H1 (cell line): ENCODE measurements around the gene EPN3. TPM values are rescaled to one million over a fixed set of nuclear protein-coding genes. Genes with fewer than 3 reads are reported as not detected.

Experiments used
- CTCF ChIA-PET: fragments of 300-600 bp; sonication (Branson Sonifier 250); formaldehyde crosslinking; loops from one replicate; lab custom pipeline; 2021; ENCODE audit not compliant: partially characterized antibody; lab: Charles Lee
- POLR2A ChIA-PET: fragments of 300-600 bp; sonication (Branson Sonifier 250); formaldehyde crosslinking; loops from one replicate; lab custom pipeline; 2021; ENCODE audit warnings: inconsistent platforms; ENCODE audit not compliant: partially characterized antibody; lab: Charles Lee
- DNase-seq, 2 experiments: peaks; one replicate each; pipeline versions ENCODE4 v3.0.0 to v3.0.0-alpha.2; 2010 to 2022; ENCODE audit warnings: low spot score in 2 of 2, low read depth in 1 of 2, mixed read lengths in 1 of 2
- FAIRE-seq: peaks from 2 replicates; lab custom pipeline; 2011; peaks lifted over from hg19 to GRCh38; lab: Jason Lieb, UNC
- H2AFZ ChIP-seq: 2 replicates; pipeline ENCODE4 v1.8.1; 2012; ENCODE audit warnings: low read length, inconsistent platforms
- H2AK5ac ChIP-seq: 2 replicates; pipeline ENCODE4 v1.6.1; 2013; ENCODE audit warnings: low read depth, low read length
- H2BK120ac ChIP-seq: replicated peaks from 2 replicates; pipeline ENCODE3; 2013; ENCODE audit warnings: low read depth, low read length, inconsistent platforms
- H2BK12ac ChIP-seq: 2 replicates; pipeline ENCODE4 v1.6.1; 2013; ENCODE audit warnings: low read depth, low read length
- H2BK15ac ChIP-seq: 2 replicates; pipeline ENCODE4 v1.6.1; 2013; ENCODE audit warnings: low read length
- H2BK20ac ChIP-seq: 2 replicates; pipeline ENCODE4 v1.6.1; 2013; ENCODE audit warnings: low read length
- H2BK5ac ChIP-seq: 2 replicates; pipeline ENCODE4 v1.6.1; 2013; ENCODE audit warnings: low read depth, low read length
- H3K14ac ChIP-seq: 2 replicates; pipeline ENCODE4 v1.6.1; 2013; ENCODE audit warnings: inconsistent platforms; ENCODE audit not compliant: insufficient read length
- H3K18ac ChIP-seq: 2 replicates; pipeline ENCODE4 v1.6.1; 2013; ENCODE audit warnings: low read length; ENCODE audit errors: extremely low read depth
- H3K23ac ChIP-seq: 2 replicates; pipeline ENCODE4 v1.6.1; 2013; ENCODE audit warnings: inconsistent platforms; ENCODE audit not compliant: insufficient read length
- H3K23me2 ChIP-seq: 2 replicates; pipeline ENCODE4 v1.6.1; 2013; ENCODE audit warnings: low read depth, low read length
- H3K27ac ChIP-seq: 2 replicates; pipeline ENCODE4 v1.6.1; 2011; ENCODE audit warnings: low read depth, low read length, inconsistent platforms
- H3K27me3 ChIP-seq, 4 experiments: replicated peaks in 1 of 4; 1 replicate in 1 of 4; 2 replicates in 3 of 4; pipeline versions ENCODE4 v1.6.1 to v1.8.1; 2011 to 2013; ENCODE audit warnings: low read length in 3 of 4, mild to moderate bottlenecking in 3 of 4, inconsistent platforms in 2 of 4, mixed read lengths in 2 of 4, moderate library complexity in 1 of 4; ENCODE audit not compliant: control insufficient read depth in 3 of 4, insufficient read depth in 3 of 4; ENCODE audit errors: extremely low read depth in 1 of 4
- H3K36me3 ChIP-seq, 4 experiments: 2 replicates each; pipeline versions ENCODE4 v1.6.1 to v1.8.1; 2011 to 2013; ENCODE audit warnings: mild to moderate bottlenecking in 4 of 4, low read length in 3 of 4, moderate library complexity in 2 of 4, control low read depth in 1 of 4, inconsistent platforms in 1 of 4; ENCODE audit not compliant: insufficient read depth in 4 of 4, control insufficient read depth in 2 of 4
- H3K4ac ChIP-seq: replicated peaks from 2 replicates; pipeline ENCODE3; 2013; ENCODE audit warnings: low read length, low read depth, mixed read lengths, inconsistent platforms; ENCODE audit not compliant: insufficient read length
- H3K4me1 ChIP-seq, 4 experiments: replicated peaks in 1 of 4; 1 replicate in 1 of 4; 2 replicates in 3 of 4; pipeline versions ENCODE4 v1.6.1 to v1.8.1; 2011 to 2013; ENCODE audit warnings: low read length in 3 of 4, inconsistent platforms in 2 of 4, mixed read lengths in 1 of 4; ENCODE audit not compliant: insufficient read depth in 4 of 4, control insufficient read depth in 3 of 4
- H3K4me2 ChIP-seq, 2 experiments: 2 replicates each; pipeline versions ENCODE4 v1.6.1 to v1.8.1; 2011 to 2013; ENCODE audit warnings: low read depth in 2 of 2, low read length in 2 of 2, control low read depth in 1 of 2, inconsistent platforms in 1 of 2, mild to moderate bottlenecking in 1 of 2; ENCODE audit not compliant: insufficient read depth in 1 of 2
- H3K4me3 ChIP-seq, 4 experiments: fragments of 200-600, 300-600 bp in 1 of 4; sonication (generic), shearing (Covaris generic), sonication (Bioruptor Twin) in 1 of 4; 2 replicates each; pipeline versions ENCODE4 v1.5.1 to v1.8.1; 2011 to 2016; ENCODE audit warnings: low read length in 4 of 4, low read depth in 3 of 4, control low read depth in 2 of 4, inconsistent platforms in 2 of 4, mild to moderate bottlenecking in 2 of 4, mixed read lengths in 1 of 4, moderate library complexity in 1 of 4; ENCODE audit not compliant: insufficient read depth in 2 of 4; ENCODE audit errors: extremely low read depth in 1 of 4
- H3K56ac ChIP-seq: replicated peaks from 2 replicates; pipeline ENCODE3; 2013; ENCODE audit warnings: low read depth, mild to moderate bottlenecking, mixed read lengths, low read length, inconsistent platforms; ENCODE audit not compliant: insufficient read length
- H3K79me1 ChIP-seq: 2 replicates; pipeline ENCODE4 v1.6.1; 2013; ENCODE audit warnings: low read depth, low read length, control low read depth
- H3K79me2 ChIP-seq, 2 experiments: 2 replicates each; pipeline versions ENCODE4 v1.6.1 to v1.8.1; 2012 to 2013; ENCODE audit warnings: low read length in 2 of 2, mild to moderate bottlenecking in 2 of 2, inconsistent platforms in 1 of 2; ENCODE audit not compliant: insufficient read depth in 2 of 2, control insufficient read depth in 1 of 2
- H3K9ac ChIP-seq, 4 experiments: replicated peaks in 1 of 4; 1 replicate in 1 of 4; 2 replicates in 3 of 4; pipeline versions ENCODE4 v1.6.1 to v1.8.1; 2011 to 2013; ENCODE audit warnings: low read depth in 3 of 4, low read length in 3 of 4, control low read depth in 2 of 4, mild to moderate bottlenecking in 2 of 4, moderate library complexity in 2 of 4, inconsistent platforms in 1 of 4; ENCODE audit errors: extremely low read depth in 1 of 4
- H3K9me3 ChIP-seq, 2 experiments: 2 replicates each; pipeline versions ENCODE4 v1.6.1 to v1.8.1; 2012 to 2013; ENCODE audit warnings: mild to moderate bottlenecking in 2 of 2, moderate library complexity in 2 of 2, control low read depth in 1 of 2, inconsistent platforms in 1 of 2, low read depth in 1 of 2, low read length in 1 of 2, mixed read lengths in 1 of 2; ENCODE audit not compliant: insufficient read depth in 2 of 2
- H4K20me1 ChIP-seq, 2 experiments: replicated peaks in 1 of 2; 2 replicates each; pipeline versions ENCODE3 to v1.8.1; 2011 to 2013; ENCODE audit warnings: inconsistent platforms in 2 of 2, low read length in 2 of 2, mild to moderate bottlenecking in 1 of 2; ENCODE audit not compliant: insufficient read depth in 2 of 2, control insufficient read depth in 1 of 2
- H4K5ac ChIP-seq: 2 replicates; pipeline ENCODE4 v1.6.1; 2013; ENCODE audit warnings: low read length, low read depth, mixed read lengths, inconsistent platforms; ENCODE audit not compliant: insufficient read length
- H4K8ac ChIP-seq: 2 replicates; pipeline ENCODE4 v1.8.0; 2013; ENCODE audit warnings: mild to moderate bottlenecking, moderate library complexity, low read length, inconsistent platforms; ENCODE audit not compliant: insufficient read depth; ENCODE audit errors: extremely low read depth
- H4K91ac ChIP-seq: replicated peaks from 2 replicates; pipeline ENCODE3; 2013; ENCODE audit warnings: low read length, mixed read lengths, inconsistent platforms; ENCODE audit not compliant: insufficient read length
- ASH2L ChIP-seq: fragments of 200-600, 300-600 bp; sonication (generic); IDR thresholded peaks from one replicate; pipeline ENCODE4 v1.7.1; 2017; ENCODE audit warnings: low read length
- CEBPB ChIP-seq: IDR thresholded peaks from 2 replicates; pipeline ENCODE4 v1.6.1; 2012; ENCODE audit warnings: low read depth, low read length
- CREB1 ChIP-seq: IDR thresholded peaks from 2 replicates; pipeline ENCODE4 v1.6.1; 2012; ENCODE audit warnings: inconsistent platforms
- EGR1 ChIP-seq: IDR thresholded peaks from 2 replicates; pipeline ENCODE4 v1.6.1; 2011; ENCODE audit warnings: low read depth, low read length, borderline replicate concordance
- GABPA ChIP-seq: IDR thresholded peaks from 2 replicates; pipeline ENCODE4 v1.6.1; 2011; ENCODE audit warnings: mild to moderate bottlenecking, low read length, moderate library complexity, borderline replicate concordance; ENCODE audit not compliant: insufficient read depth
- HDAC6 ChIP-seq: IDR thresholded peaks from one replicate; pipeline ENCODE4 v1.7.1; 2012; ENCODE audit warnings: low read depth, mild to moderate bottlenecking, inconsistent platforms, low read length, moderate library complexity
- JUN ChIP-seq: IDR thresholded peaks from 2 replicates; pipeline ENCODE4 v1.6.1; 2011; ENCODE audit warnings: low read depth, mild to moderate bottlenecking, improper control_type of control experiment, low read length
- KDM1A ChIP-seq: fragments of 200-600, 300-600 bp; sonication (generic); IDR thresholded peaks from 2 replicates; pipeline ENCODE4 v1.7.1; 2016; ENCODE audit warnings: mild to moderate bottlenecking, low read length, borderline replicate concordance
- MAX ChIP-seq: IDR thresholded peaks from 2 replicates; pipeline ENCODE4 v1.6.1; 2012; ENCODE audit warnings: inconsistent platforms
- PHF8 ChIP-seq: fragments of 200-600 bp; sonication (generic); conservative IDR thresholded peaks from 2 replicates; pipeline ENCODE4 v1.7.1; 2012; ENCODE audit warnings: low read depth, mild to moderate bottlenecking, inconsistent platforms, low read length, moderate library complexity
- SP4 ChIP-seq: IDR thresholded peaks from 2 replicates; pipeline ENCODE4 v1.6.1; 2012; ENCODE audit warnings: low read length, inconsistent platforms
- WGBS, 2 experiments: shearing (Covaris generic) in 1 of 2; methylation state at CpG; one replicate each; pipeline versions ENCODE4 v1.1.6 to v1.1.7; 2013 to 2015; ENCODE audit warnings: low lambda C conversion rate in 2 of 2, mixed read lengths in 2 of 2, inconsistent platforms in 1 of 2, low coverage in 1 of 2, missing lambda C conversion rate in 1 of 2; ENCODE audit not compliant: insufficient replicate concordance in 2 of 2, insufficient coverage in 1 of 2, insufficient read length in 1 of 2; ENCODE audit errors: extremely low coverage in 1 of 2, missing lambda C conversion rate in 1 of 2; 5-methylcytosine and 5-hydroxymethylcytosine counted together
- polyA plus RNA-seq, 7 experiments: library from polyadenylated mRNA; depleted of rRNA in 3 of 7; stranded (reverse) in 5 of 7; unstranded in 2 of 7; fragments of >200 nt in 5 of 7; fragments of 200-250 nt in 2 of 7; gene quantifications; 1 replicate in 5 of 7; 2 replicates in 1 of 7; 4 replicates in 1 of 7; pipeline versions ENCODE4 v1.2.1 to v1.2.3, GENCODE V29; 2011 to 2013; ENCODE audit warnings: missing spikeins in 2 of 7, mixed read lengths in 2 of 7
- total RNA-seq: library from RNA; stranded (reverse); fragmentation: NEBNext Ultra II Directional; extraction: Animal tissue kit (Norgen Biotek cat#: 25700); gene quantifications from 2 replicates; pipeline ENCODE4 v1.2.1, GENCODE V29; 2021

Gene EPN3
- total and polyA plus RNA-seq, 2 of the 8 experiments (the other 6 are each of a cell fraction or from before 2014, with no cell fraction given) = 6.7 to 7.9 TPM

GRCh38 chr17:50579399-50579798 is 46.9 kb downstream of the EPN3 start:
- POLR2A ChIA-PET = interaction anchor here (0.9 to 1.0 kb wide), 2 partner anchors 9 to 17 kb away, joined by 3 read pairs; no protein-coding TSS in a partner anchor
- Histone ChIP-seq H3K23ac (no peak overlapping the region), H2BK12ac (no peak overlapping the region), H4K8ac (no peak overlapping the region; the same call in 1 of the 2 replicates)
- no peak for DNase-seq
- TF ChIP-seq JUN (no peak), EGR1 (no peak), KDM1A (no peak), SP4 (no peak), PHF8 (no peak), CREB1 (no peak), HDAC6 (no peak), GABPA (no peak), MAX (no peak), CEBPB (no peak), ASH2L (no peak)
- TF ChIP-seq, all 59 proteins: peak for 0
- no peak overlapping the region for H3K9ac ChIP-seq
- 0 out of 2 replicates have a peak overlapping the region, but pooled peaks have one; percentile 39 for H2AK5ac ChIP-seq
- no peak overlapping the region for H2BK5ac ChIP-seq
- peaks cover 0 to 3% (median 0%) of the 10 kb centered on the region in 4 experiments; a peak in 1 of 8 replicates for H3K36me3 ChIP-seq
- no peak overlapping the region for H2AFZ ChIP-seq
- FAIRE-seq = no peak
- no peaks in the 10 kb centered on the region for H3K79me2 ChIP-seq
- H3K4ac ChIP-seq = no peak overlapping the region
- WGBS, 2 experiments = 85% methylated on average over 7 of the region's 7 CpGs; no CpG with 5 or more reads in 1 of the 2 experiments
- peaks cover 0 to 13% (median 9%) of the 10 kb centered on the region in 4 experiments; a peak in 5 of 7 replicates for H3K4me1 ChIP-seq
- peaks cover 2 to 5% of the 10 kb centered on the region in 2 experiments for H4K20me1 ChIP-seq
- H3K4me3 ChIP-seq = no peak overlapping the region
- H4K5ac ChIP-seq = no peak overlapping the region
- H3K27ac ChIP-seq = no peak overlapping the region
- no peak overlapping the region for H2BK20ac ChIP-seq
- H3K27me3 ChIP-seq = no peaks in the 10 kb centered on the region; a peak in 1 of 7 replicates
- H3K9me3 ChIP-seq = no peaks in the 10 kb centered on the region
- no peaks in the 10 kb centered on the region for H3K79me1 ChIP-seq
- H2BK120ac ChIP-seq = no peak overlapping the region
- no peak overlapping the region; the same call in 1 of the 2 replicates for H2BK15ac ChIP-seq
- no peak overlapping the region; the same call in 1 of the 2 replicates for H3K18ac ChIP-seq
- H3K14ac ChIP-seq = no peak overlapping the region
- no peak overlapping the region for H4K91ac ChIP-seq
- CTCF ChIA-PET = interaction anchor here (2.4 to 2.5 kb wide), 2 partner anchors 10 to 47 kb away, joined by 9 to 10 read pairs; no protein-coding TSS in a partner anchor
- no peak overlapping the region for H3K4me2 ChIP-seq
- H3K56ac ChIP-seq = no peak overlapping the region
- H3K23me2 ChIP-seq = no peaks in the 10 kb centered on the region
